ENCODE data around the gene XPNPEP2.

XPNPEP2 gene

GRCh38 chrX:129738466-129739308, at the start of gene XPNPEP2:
TSS of gene XPNPEP2 (plus strand) at chrX:129738979. CDS start at chrX:129739214, 235 bp downstream.
- DNase-seq: no peak

- no peak for DNase-seq
Measured at GRCh38 chrX:129689796-129690195, 49.0 kb upstream of the XPNPEP2 start.

- DNase-seq: no peak
Measured at GRCh38 chrX:129690435-129690834, 48.3 kb upstream of the XPNPEP2 start.

- no peak for DNase-seq
Measured at GRCh38 chrX:129693354-129693753, 45.4 kb upstream of the XPNPEP2 start.

GRCh38 chrX:129694805-129695204, 44.0 kb upstream of the XPNPEP2 start:
- no peak for DNase-seq

- no peak for DNase-seq
Measured at GRCh38 chrX:129695535-129695934, 43.2 kb upstream of the XPNPEP2 start.

GRCh38 chrX:129695937-129696336, 42.8 kb upstream of the XPNPEP2 start:
- no peak for DNase-seq

- no peak for DNase-seq
Measured at GRCh38 chrX:129696463-129697155, 42.2 kb upstream of the XPNPEP2 start.

GRCh38 chrX:129697204-129697829, 41.5 kb upstream of the XPNPEP2 start:
- no peak for DNase-seq

- DNase-seq: no peak
Measured at GRCh38 chrX:129698150-129698549, 40.6 kb upstream of the XPNPEP2 start.

GRCh38 chrX:129700536-129700935, 38.2 kb upstream of the XPNPEP2 start:
- DNase-seq: no peak

GRCh38 chrX:129701624-129702069, 37.1 kb upstream of the XPNPEP2 start:
- DNase-seq: no peak

- DNase-seq: no peak
Measured at GRCh38 chrX:129704491-129704890, 34.3 kb upstream of the XPNPEP2 start.

- DNase-seq: no peak
Measured at GRCh38 chrX:129705377-129705925, 33.3 kb upstream of the XPNPEP2 start.

- DNase-seq: no peak
Measured at GRCh38 chrX:129705988-129706387, 32.8 kb upstream of the XPNPEP2 start.

GRCh38 chrX:129706400-129707072, 32.2 kb upstream of the XPNPEP2 start:
- DNase-seq: no peak

- DNase-seq: no peak
Measured at GRCh38 chrX:129714581-129714980, 24.2 kb upstream of the XPNPEP2 start.

GRCh38 chrX:129716507-129716906, 22.3 kb upstream of the XPNPEP2 start:
- no peak for DNase-seq

- no peak for DNase-seq
Measured at GRCh38 chrX:129717892-129718291, 20.9 kb upstream of the XPNPEP2 start.

- no peak for DNase-seq
Measured at GRCh38 chrX:129718676-129719075, 20.1 kb upstream of the XPNPEP2 start.

GRCh38 chrX:129719268-129719667, 19.5 kb upstream of the XPNPEP2 start:
- DNase-seq: no peak

GRCh38 chrX:129719931-129720530, 18.7 kb upstream of the XPNPEP2 start:
- DNase-seq: no peak
